HepG2 (cell line): Measurements from ENCODE around the gene CEBPG. TPM values are rescaled to one million over a fixed set of nuclear protein-coding genes. Genes with fewer than 3 reads are reported as not detected.

Source experiments
- ATF7-NPFF ChIP-seq: sonication (generic); formaldehyde crosslinking; IDR thresholded peaks from 2 replicates; pipeline ENCODE4 v1.8.1; 2023; ENCODE audit warnings: mild to moderate bottlenecking, low read depth, missing genetic modification reagents, moderate library complexity
- HBP1 ChIP-seq: IDR thresholded peaks from 2 replicates; pipeline ENCODE4 v1.6.1; 2016; ENCODE audit warnings: low read depth, control low read depth
- IRF2 ChIP-seq: IDR thresholded peaks from 2 replicates; pipeline ENCODE4 v1.6.1; 2018; ENCODE audit warnings: missing genetic modification reagents, missing compliant biosample characterization
- MED8 ChIP-seq: sonication (generic); formaldehyde crosslinking; IDR thresholded peaks from 2 replicates; pipeline ENCODE4 v1.8.1; 2023; ENCODE audit warnings: mild to moderate bottlenecking, missing genetic modification reagents; ENCODE audit not compliant: insufficient replicate concordance
- MIER3 ChIP-seq: IDR thresholded peaks from 2 replicates; pipeline ENCODE4 v1.6.1; 2016; ENCODE audit warnings: missing compliant biosample characterization, borderline replicate concordance
- REXO4 ChIP-seq: sonication (generic); formaldehyde crosslinking; IDR thresholded peaks from 2 replicates; pipeline ENCODE4 v1.8.0; 2022; ENCODE audit warnings: missing genetic modification reagents, mild to moderate bottlenecking, borderline replicate concordance
- THRA ChIP-seq: sonication (generic); formaldehyde crosslinking; IDR thresholded peaks from 2 replicates; pipeline ENCODE4 v1.4.0; 2020; ENCODE audit warnings: missing genetic modification reagents, borderline replicate concordance
- ZEB1 ChIP-seq: IDR thresholded peaks from 2 replicates; pipeline ENCODE4 v1.6.1; 2012; ENCODE audit warnings: mild to moderate bottlenecking, low read depth, inconsistent platforms; ENCODE audit not compliant: insufficient replicate concordance
- ZNF407 ChIP-seq: sonication (generic); formaldehyde crosslinking; IDR thresholded peaks from one replicate; pipeline ENCODE4 v1.5.1; 2020; ENCODE audit warnings: mild to moderate bottlenecking, missing genetic modification reagents; ENCODE audit errors: not compliant biosample characterization
- ZNF749 ChIP-seq: sonication (generic); formaldehyde crosslinking; IDR thresholded peaks from 2 replicates; pipeline ENCODE4 v1.8.0; 2022; ENCODE audit warnings: mild to moderate bottlenecking, missing genetic modification reagents, moderate library complexity, borderline replicate concordance
- ZNF83 ChIP-seq: sonication (generic); formaldehyde crosslinking; IDR thresholded peaks from 2 replicates; pipeline ENCODE4 v1.4.0; 2020; ENCODE audit warnings: missing genetic modification reagents, mild to moderate bottlenecking, borderline replicate concordance
- polyA plus RNA-seq, 8 experiments: library from polyadenylated mRNA; depleted of rRNA in 3 of 8; stranded (reverse) in 7 of 8; unstranded in 1 of 8; fragments of >200 nt; fragmentation: Illumina TruSeq in 4 of 8; extraction: Trizol in 4 of 8; gene quantifications; 2 replicates each; pipeline versions ENCODE4 v1.2.1 to v1.2.3, GENCODE V29; 2011 to 2016; ENCODE audit warnings: low read depth in 4 of 8, missing spikeins in 1 of 8, mixed read lengths in 1 of 8; ENCODE audit not compliant: insufficient read depth in 1 of 8
- total RNA-seq, 5 experiments: library from RNA; depleted of rRNA; stranded (reverse); fragments of >200 nt; fragmentation: Illumina TruSeq; extraction: Trizol; gene quantifications; 2 replicates each; pipeline ENCODE4 v1.2.3, GENCODE V29; 2016; ENCODE audit warnings: low read depth in 1 of 5

Gene CEBPG
- total and polyA plus RNA-seq, 2 of the 13 experiments (the other 11 are each of a cell fraction or from before 2014, with no cell fraction given) = 25.7 to 34.3 TPM

GRCh38 chr19:33399745-33400681 is 26.5 kb downstream of the CEBPG start (continued):
- 0 out of 2 replicates have a peak, but pooled peaks have one; percentile 38 for TF ChIP-seq IRF2
- TF ChIP-seq REXO4 (CRISPR knock-in tag) = no peak
- peak; percentile 44; the same call in 1 of the 2 replicates for TF ChIP-seq MIER3 (CRISPR knock-in tag)
- TF ChIP-seq ZNF83 (CRISPR knock-in tag) = no peak
- no peak for TF ChIP-seq ZNF749
- TF ChIP-seq HBP1 = 0 out of 2 replicates have a peak, but pooled peaks have one; percentile 45
- TF ChIP-seq THRA (CRISPR knock-in tag) = 0 out of 2 replicates have a peak, but pooled peaks have one; percentile 52
- TF ChIP-seq ATF7-NPFF = peak; percentile 48; the same call in 1 of the 2 replicates
- TF ChIP-seq MED8 = peak; percentile 53
- TF ChIP-seq ZEB1 = no peak
- TF ChIP-seq ZNF407 (CRISPR knock-in tag) = peak; percentile 50
